ENCODE data around the gene DIPK2A.

DIPK2A gene

GRCh38 chr3:143971359-143972154, at the start of gene DIPK2A:
Gene DIPK2A, plus strand, starts transcription at chr3:143971823. Its CDS starts 510 bp downstream, at chr3:143972333.
- DNase-seq, result peak; percentile 99

GRCh38 chr3:143924522-143925285, 46.9 kb upstream of the DIPK2A start:
- DNase-seq, result no peak

GRCh38 chr3:143928056-143928455, 43.6 kb upstream of the DIPK2A start:
- no peak for DNase-seq

GRCh38 chr3:143928541-143929255, 42.9 kb upstream of the DIPK2A start:
- DNase-seq, result no peak

- no peak for DNase-seq
Observed at GRCh38 chr3:143934791-143935190, 36.8 kb upstream of the DIPK2A start.

- no peak for DNase-seq
Observed at GRCh38 chr3:143935678-143936077, 35.9 kb upstream of the DIPK2A start.

GRCh38 chr3:143950810-143951209, 20.8 kb upstream of the DIPK2A start:
- peak; percentile 3 for DNase-seq

- DNase-seq, result peak; percentile 39
Observed at GRCh38 chr3:143951351-143951971, 20.2 kb upstream of the DIPK2A start.

GRCh38 chr3:143952569-143953072, 19.0 kb upstream of the DIPK2A start:
- no peak for DNase-seq

- DNase-seq, result no peak
Observed at GRCh38 chr3:143955113-143955512, 16.5 kb upstream of the DIPK2A start.

GRCh38 chr3:143956838-143957237, 14.8 kb upstream of the DIPK2A start:
- no peak for DNase-seq

GRCh38 chr3:143957453-143957852, 14.2 kb upstream of the DIPK2A start:
- no peak for DNase-seq

GRCh38 chr3:143958966-143959365, 12.7 kb upstream of the DIPK2A start:
- DNase-seq, result no peak

- DNase-seq, result no peak
Observed at GRCh38 chr3:143961342-143961741, 10.3 kb upstream of the DIPK2A start.

GRCh38 chr3:143963946-143964345, 7.7 kb upstream of the DIPK2A start:
- no peak for DNase-seq

- DNase-seq, result no peak
Observed at GRCh38 chr3:143970773-143971358, 757 bp upstream of the DIPK2A start.

GRCh38 chr3:143972155-143972504, 507 bp downstream of the DIPK2A start:
- DNase-seq, result no peak

GRCh38 chr3:143972505-143973258, 1.1 kb downstream of the DIPK2A start:
- DNase-seq, result peak; percentile 93

- DNase-seq, result peak; percentile 74
Observed at GRCh38 chr3:143973259-143974021, 1.8 kb downstream of the DIPK2A start.

GRCh38 chr3:143974271-143975238, 2.9 kb downstream of the DIPK2A start:
- peak; percentile 42 for DNase-seq

Measured in eye (tissue), 1 donor.